GM18951 (cell line): Measurements from ENCODE around the gene MAP3K4.

Source experiments
- POLR2A ChIP-seq: IDR thresholded peaks from 4 replicates; pipeline ENCODE4 v1.6.1; 2011; ENCODE audit warnings: mild to moderate bottlenecking; ENCODE audit not compliant: insufficient read length, insufficient read depth; ENCODE audit errors: extremely low read depth
- in situ Hi-C: fragments of 300-500 bp; cut with MboI; formaldehyde crosslinking; loops from one replicate; pipeline ENCODE4 v1.12.0; 2022; ENCODE audit warnings: low sequenced_read_pairs, mixed read lengths, inconsistent platforms; ENCODE audit not compliant: unreplicated experiment

Gene MAP3K4

GRCh38 chr6:161138543-161139303, 147.2 kb downstream of the MAP3K4 start:
- in situ Hi-C loops: no loop called here
- no peak for TF ChIP-seq POLR2A

GRCh38 chr6:161139304-161139765, 147.8 kb downstream of the MAP3K4 start:
- no peak for TF ChIP-seq POLR2A
- in situ Hi-C loops: no loop called here

GRCh38 chr6:161139766-161140553, 148.4 kb downstream of the MAP3K4 start:
- in situ Hi-C loops: no loop called here
- TF ChIP-seq POLR2A: no peak

- TF ChIP-seq POLR2A: no peak
- in situ Hi-C loops: no loop called here
Measured at GRCh38 chr6:161140554-161140875, 148.9 kb downstream of the MAP3K4 start.

GRCh38 chr6:161141173-161141572, 149.6 kb downstream of the MAP3K4 start:
- no peak for TF ChIP-seq POLR2A
- in situ Hi-C loops: no loop called here

- no peak for TF ChIP-seq POLR2A
- in situ Hi-C loops: no loop called here
Measured at GRCh38 chr6:161142957-161143296, 151.4 kb downstream of the MAP3K4 start.

- in situ Hi-C loops: no loop called here
- TF ChIP-seq POLR2A: no peak
Measured at GRCh38 chr6:161143663-161144430, 152.3 kb downstream of the MAP3K4 start.

GRCh38 chr6:161150136-161150535, 158.6 kb downstream of the MAP3K4 start:
- no peak for TF ChIP-seq POLR2A
- in situ Hi-C loops: no loop called here

- in situ Hi-C loops: no loop called here
- TF ChIP-seq POLR2A: no peak
Measured at GRCh38 chr6:161150566-161150965, 159.0 kb downstream of the MAP3K4 start.

GRCh38 chr6:161151059-161151645, 159.6 kb downstream of the MAP3K4 start:
- no peak for TF ChIP-seq POLR2A
- in situ Hi-C loops: no loop called here

- in situ Hi-C loops: no loop called here
- no peak for TF ChIP-seq POLR2A
Measured at GRCh38 chr6:161151660-161152526, 160.3 kb downstream of the MAP3K4 start.

GRCh38 chr6:161152527-161152862, 160.9 kb downstream of the MAP3K4 start:
- in situ Hi-C loops: no loop called here
- TF ChIP-seq POLR2A: no peak
